Ishikawa (cell line): ENCODE measurements around the gene USP43.

Source experiments
- CEBPB ChIP-seq: IDR thresholded peaks from 2 replicates; pipeline ENCODE4 v1.6.1; 2012
- CREB1 ChIP-seq: IDR thresholded peaks from 2 replicates; pipeline ENCODE4 v1.6.1; 2012; ENCODE audit warnings: low read depth
- EGR1 ChIP-seq: IDR thresholded peaks from 2 replicates; pipeline ENCODE4 v1.6.1; 2012
- EP300 ChIP-seq: IDR thresholded peaks from 2 replicates; pipeline ENCODE4 v1.6.1; 2012; ENCODE audit warnings: borderline replicate concordance
- FOXM1 ChIP-seq: IDR thresholded peaks from 2 replicates; pipeline ENCODE4 v1.6.1; 2012; ENCODE audit warnings: low read depth, borderline replicate concordance
- NFIC ChIP-seq: IDR thresholded peaks from 2 replicates; pipeline ENCODE4 v1.6.1; 2012
- RAD21 ChIP-seq: IDR thresholded peaks from 2 replicates; pipeline ENCODE4 v1.6.1; 2012; ENCODE audit warnings: low read depth
- TAF1 ChIP-seq: IDR thresholded peaks from 2 replicates; pipeline ENCODE4 v1.6.1; 2012; ENCODE audit warnings: low read depth, mild to moderate bottlenecking
- TCF12 ChIP-seq: IDR thresholded peaks from 2 replicates; pipeline ENCODE4 v1.6.1; 2012; ENCODE audit warnings: low read depth
- TEAD4 ChIP-seq: IDR thresholded peaks from 2 replicates; pipeline ENCODE4 v1.6.1; 2012
- YY1 ChIP-seq: IDR thresholded peaks from 2 replicates; pipeline ENCODE4 v1.6.1; 2012; ENCODE audit warnings: low read depth
- ZBTB7A ChIP-seq: IDR thresholded peaks from 2 replicates; pipeline ENCODE4 v1.6.1; 2012; ENCODE audit warnings: low read depth
- TF ChIP-seq, protein P1 (sequence below): IDR thresholded peaks from 2 replicates; pipeline ENCODE4 v1.6.1; 2012; ENCODE audit warnings: low read depth, mild to moderate bottlenecking
- TF ChIP-seq, protein P2 (sequence below): IDR thresholded peaks from 2 replicates; pipeline ENCODE4 v1.6.1; 2012
- TF ChIP-seq, protein P3 (sequence below): IDR thresholded peaks from 2 replicates; pipeline ENCODE4 v1.6.1; 2012

USP43 gene

DNA sequence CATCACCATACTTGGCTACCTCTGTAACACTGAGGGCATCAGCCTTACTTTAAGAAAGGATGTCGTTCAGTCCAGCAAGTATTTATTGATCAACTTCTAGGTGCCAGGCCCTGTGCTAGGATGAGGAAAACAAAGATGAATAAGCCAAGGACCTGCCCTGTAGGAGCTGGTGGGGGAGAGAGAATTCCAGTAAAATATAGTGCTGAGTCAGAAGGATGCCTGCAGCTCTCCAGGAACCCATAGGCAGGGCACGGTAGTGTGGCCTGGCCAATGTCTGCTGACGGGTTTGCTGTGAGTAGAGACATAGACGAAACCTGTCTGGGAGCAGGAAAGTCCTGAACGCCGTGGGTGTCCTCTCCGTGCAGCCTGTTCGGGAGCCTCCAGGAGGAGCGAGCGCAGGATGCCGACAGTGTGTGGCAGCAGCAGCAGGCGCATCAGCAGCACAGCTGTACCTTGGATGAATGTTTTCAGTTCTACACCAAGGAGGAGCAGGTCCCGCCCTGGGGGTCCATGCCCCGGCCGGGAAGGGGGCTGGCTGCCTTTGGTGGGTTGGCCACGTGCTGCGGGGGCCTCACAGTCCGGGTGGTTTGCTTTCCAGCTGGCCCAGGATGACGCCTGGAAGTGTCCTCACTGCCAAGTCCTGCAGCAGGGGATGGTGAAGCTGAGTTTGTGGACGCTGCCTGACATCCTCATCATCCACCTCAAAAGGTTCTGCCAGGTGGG lies 55.6 kb downstream of the USP43 start:
- no peak for TF ChIP-seq TCF12
- no peak for TF ChIP-seq YY1
- no peak for TF ChIP-seq EP300
- TF ChIP-seq TEAD4, result no peak
- TF ChIP-seq RAD21, result no peak
- TF ChIP-seq NFIC, result no peak

DNA sequence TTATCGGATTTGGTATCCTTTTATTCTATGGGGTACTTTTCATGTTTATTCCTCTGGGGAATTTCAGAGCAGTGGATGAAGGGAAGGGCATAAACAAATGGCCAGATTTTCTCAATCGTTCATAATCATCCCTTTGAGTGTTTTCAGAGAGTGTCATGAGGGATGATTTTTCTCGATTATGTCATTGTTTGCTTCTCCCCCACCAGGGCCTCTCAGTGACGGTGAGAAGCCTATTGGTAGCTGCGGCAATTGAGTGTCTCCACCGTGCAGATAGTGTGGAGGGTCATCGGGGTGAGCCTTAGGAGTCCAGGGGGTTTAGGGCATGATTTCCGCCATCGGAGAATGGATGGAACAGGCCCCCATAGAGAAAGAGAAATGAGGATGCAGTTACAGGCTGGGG lies 57.2 kb downstream of the USP43 start:
- TF ChIP-seq, protein P1, sequence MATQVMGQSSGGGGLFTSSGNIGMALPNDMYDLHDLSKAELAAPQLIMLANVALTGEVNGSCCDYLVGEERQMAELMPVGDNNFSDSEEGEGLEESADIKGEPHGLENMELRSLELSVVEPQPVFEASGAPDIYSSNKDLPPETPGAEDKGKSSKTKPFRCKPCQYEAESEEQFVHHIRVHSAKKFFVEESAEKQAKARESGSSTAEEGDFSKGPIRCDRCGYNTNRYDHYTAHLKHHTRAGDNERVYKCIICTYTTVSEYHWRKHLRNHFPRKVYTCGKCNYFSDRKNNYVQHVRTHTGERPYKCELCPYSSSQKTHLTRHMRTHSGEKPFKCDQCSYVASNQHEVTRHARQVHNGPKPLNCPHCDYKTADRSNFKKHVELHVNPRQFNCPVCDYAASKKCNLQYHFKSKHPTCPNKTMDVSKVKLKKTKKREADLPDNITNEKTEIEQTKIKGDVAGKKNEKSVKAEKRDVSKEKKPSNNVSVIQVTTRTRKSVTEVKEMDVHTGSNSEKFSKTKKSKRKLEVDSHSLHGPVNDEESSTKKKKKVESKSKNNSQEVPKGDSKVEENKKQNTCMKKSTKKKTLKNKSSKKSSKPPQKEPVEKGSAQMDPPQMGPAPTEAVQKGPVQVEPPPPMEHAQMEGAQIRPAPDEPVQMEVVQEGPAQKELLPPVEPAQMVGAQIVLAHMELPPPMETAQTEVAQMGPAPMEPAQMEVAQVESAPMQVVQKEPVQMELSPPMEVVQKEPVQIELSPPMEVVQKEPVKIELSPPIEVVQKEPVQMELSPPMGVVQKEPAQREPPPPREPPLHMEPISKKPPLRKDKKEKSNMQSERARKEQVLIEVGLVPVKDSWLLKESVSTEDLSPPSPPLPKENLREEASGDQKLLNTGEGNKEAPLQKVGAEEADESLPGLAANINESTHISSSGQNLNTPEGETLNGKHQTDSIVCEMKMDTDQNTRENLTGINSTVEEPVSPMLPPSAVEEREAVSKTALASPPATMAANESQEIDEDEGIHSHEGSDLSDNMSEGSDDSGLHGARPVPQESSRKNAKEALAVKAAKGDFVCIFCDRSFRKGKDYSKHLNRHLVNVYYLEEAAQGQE, result no peak
- TF ChIP-seq CREB1 (no peak), CEBPB (no peak), TEAD4 (no peak), EGR1 (no peak), TCF12 (no peak), EP300 (no peak), FOXM1 (no peak), TAF1 (no peak), ZBTB7A (no peak), NFIC (no peak), RAD21 (no peak), YY1 (no peak)
- TF ChIP-seq, protein P2, sequence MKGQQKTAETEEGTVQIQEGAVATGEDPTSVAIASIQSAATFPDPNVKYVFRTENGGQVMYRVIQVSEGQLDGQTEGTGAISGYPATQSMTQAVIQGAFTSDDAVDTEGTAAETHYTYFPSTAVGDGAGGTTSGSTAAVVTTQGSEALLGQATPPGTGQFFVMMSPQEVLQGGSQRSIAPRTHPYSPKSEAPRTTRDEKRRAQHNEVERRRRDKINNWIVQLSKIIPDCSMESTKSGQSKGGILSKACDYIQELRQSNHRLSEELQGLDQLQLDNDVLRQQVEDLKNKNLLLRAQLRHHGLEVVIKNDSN, result no peak
- TF ChIP-seq, protein P3, sequence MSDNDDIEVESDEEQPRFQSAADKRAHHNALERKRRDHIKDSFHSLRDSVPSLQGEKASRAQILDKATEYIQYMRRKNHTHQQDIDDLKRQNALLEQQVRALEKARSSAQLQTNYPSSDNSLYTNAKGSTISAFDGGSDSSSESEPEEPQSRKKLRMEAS, result no peak

DNA sequence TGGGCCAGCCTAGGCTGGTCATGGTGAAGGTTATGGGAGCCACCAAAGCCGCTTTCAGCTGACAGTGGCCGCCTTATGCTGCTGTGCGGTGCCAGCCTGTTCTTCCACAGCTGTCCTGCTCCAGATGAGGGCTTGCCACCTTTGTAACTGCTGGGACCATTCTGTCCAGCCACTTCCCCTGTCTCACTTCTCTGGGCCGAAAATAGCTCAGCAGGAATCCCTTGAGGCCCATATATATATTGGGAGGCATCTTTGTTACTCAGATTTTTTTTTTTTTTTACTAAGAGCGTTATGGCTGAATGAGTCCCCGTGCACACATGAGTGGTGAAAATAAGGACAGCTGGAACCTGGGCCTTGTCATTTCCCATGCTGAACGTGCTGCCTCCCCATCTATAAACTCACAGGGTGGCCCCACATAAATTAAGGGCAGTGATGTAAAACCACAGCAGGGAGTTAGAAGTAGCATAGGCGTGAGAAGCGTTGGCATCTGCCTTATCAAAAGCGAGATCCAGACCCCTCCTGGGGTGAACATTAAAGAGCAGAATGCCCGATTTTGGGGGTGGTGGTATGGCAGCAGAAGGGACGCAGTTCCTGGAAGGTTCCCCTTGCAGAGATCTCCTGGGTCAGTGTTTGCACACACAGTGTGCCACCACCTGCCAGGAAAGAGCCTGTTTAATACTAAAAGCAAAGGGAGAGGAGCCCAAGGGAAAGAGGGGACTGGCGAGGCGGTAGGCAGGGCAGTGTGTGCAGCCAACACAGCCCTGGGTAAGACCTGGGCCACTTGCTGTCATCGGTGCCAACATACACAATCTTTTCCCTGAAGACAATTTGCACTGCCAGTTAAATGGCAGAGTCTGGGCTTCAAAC lies 57.8 kb downstream of the USP43 start:
- TF ChIP-seq TAF1 (no peak), EP300 (no peak), CEBPB (no peak), TCF12 (no peak), RAD21 (no peak), YY1 (no peak), CREB1 (no peak)
- TF ChIP-seq, protein P3, result no peak
- TF ChIP-seq, protein P2, result no peak

DNA sequence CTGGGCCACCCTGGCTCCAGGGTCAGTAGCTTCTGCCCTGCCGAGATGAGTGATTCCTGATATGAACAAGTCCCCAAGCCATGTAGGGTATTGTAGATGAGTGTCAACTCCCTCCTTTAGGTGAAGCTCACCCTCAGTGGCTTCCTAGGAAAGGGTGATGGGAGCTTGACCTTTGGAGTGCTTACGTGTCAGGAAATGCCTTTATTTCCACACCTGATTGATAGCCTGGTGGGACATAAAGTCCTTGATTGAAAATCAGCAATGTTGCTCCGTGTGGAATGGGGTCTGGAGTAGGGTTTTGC lies 58.4 kb downstream of the USP43 start:
- no peak for TF ChIP-seq ZBTB7A
- TF ChIP-seq, protein P3, result no peak
- no peak for TF ChIP-seq RAD21
- no peak for TF ChIP-seq CEBPB
- no peak for TF ChIP-seq TCF12
- no peak for TF ChIP-seq TAF1

DNA sequence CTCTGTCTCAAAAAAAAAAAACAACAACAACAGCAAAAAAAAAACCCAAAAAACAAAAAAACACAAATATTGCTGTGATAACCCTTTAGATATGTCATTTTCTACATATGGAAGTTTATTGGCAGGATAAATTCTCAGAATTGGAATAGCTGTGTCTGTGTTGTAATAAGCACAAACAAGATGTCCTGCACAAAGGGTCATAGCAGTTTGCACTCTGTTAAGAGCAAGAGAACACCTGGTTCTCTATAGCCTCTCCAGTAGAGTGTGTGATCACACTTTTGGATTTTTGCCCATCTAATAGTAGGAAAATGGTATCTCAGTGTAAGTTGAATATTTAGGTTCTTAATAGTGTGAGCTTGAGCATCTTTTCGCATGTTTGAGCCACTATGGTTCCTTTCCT lies 60.4 kb downstream of the USP43 start:
- TF ChIP-seq TAF1 (no peak), EP300 (no peak), NFIC (no peak), TEAD4 (no peak), CEBPB (no peak), FOXM1 (no peak), RAD21 (no peak), CREB1 (no peak), ZBTB7A (no peak), TCF12 (no peak), EGR1 (no peak), YY1 (no peak)
- TF ChIP-seq, protein P2, result no peak
- TF ChIP-seq, protein P1, result no peak
- TF ChIP-seq, protein P3, result no peak
